ENCODE results near the gene EFHD2.
"Not testable (repeated sequence)": the region's sequence is repeated elsewhere in the genome, so short reads cannot be mapped to it uniquely, and the experiment has no call there.

Gene EFHD2

DNA sequence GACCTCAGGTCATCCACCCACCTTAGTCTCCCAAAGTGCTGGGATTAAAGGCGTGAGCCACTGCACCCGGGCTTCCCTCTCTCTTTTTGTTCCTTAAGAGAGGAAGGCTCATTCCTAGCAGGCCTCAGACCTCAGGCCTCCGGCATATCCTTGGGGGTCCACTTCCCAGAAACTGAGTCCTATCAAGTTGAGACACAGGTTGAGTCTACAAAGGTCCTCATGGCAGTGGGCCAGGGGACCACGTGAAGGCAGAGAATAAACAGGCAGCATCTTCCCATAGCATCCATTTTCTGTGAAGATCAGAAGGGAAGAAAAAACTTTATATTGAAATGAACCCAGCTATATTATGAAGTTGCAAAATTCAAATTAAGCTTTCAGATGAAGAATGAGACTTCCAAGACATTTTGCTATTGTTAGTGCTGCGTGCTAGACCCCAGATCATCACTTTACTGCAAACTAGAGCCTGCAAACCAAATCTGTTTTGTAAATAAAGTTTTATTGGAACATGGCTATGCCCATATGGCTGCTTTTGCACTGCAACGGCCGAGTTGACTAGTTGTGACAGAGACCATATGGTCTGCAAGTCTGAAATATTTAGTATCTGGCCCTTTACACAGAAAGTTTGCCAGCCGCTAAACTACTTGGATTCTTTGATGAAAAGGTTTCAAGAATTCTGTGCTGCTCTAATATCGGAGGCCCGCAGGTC, 43.3 kb downstream of the EFHD2 start:
- DNase-seq (ENCODE audit: low spot score): no peak

DNA sequence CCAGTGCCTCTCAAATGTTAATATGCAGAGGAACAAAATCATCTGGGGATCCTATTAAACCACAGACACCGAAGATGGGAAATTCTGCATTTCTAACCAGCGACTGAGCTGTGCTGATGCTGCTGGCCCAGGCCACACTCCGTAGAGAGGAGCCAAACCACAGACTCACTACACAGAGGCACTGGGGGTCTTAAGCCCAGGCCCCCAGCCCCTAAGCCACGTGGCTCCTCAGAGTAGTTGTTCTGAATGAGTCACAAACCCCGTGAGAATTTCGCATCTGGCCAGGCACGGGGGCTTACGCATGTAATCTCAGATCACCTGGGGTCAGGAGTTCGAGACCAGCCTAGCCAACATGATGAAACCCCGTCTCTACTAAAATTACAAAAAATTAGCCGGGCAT, 44.0 kb downstream of the EFHD2 start:
- DNase-seq (ENCODE audit: low spot score): no peak

DNA sequence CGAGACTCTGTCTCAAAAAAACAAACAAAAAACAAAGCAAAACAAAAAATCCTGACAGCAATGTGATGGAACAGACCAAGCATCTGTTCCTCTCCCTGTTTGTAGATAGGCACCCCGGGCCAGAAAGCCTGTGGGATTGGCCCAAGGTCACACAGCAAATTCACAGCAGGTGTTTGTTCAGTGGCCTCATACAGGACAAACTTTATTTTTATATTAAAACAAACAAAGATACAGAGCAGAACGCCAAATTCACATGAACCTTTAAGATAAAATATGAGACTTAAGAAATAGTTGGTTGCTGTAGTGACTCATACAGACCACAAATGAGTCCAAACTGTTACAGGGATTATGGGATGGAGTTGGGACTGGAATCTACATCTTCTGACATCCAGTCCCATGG, 44.6 kb downstream of the EFHD2 start:
- DNase-seq (ENCODE audit: low spot score): no peak

DNA sequence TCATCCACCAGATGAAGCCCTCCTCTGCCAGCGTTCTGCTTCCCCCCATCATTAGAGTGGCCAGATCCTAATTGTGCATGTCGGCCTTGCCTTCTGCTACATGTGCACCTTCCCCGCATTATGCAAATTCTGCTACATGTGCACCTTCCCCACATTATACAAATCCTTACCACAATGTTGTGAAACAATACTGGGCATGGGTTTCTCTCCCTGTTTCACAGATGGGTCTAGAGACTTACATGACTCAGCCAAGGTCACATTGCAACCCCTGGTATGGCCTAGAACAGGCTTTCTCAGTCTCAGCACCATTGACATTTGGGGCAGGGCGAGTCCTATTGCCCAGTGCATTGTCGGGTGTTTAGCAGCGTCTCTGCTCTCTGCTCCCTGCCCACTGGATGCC, 45.8 kb downstream of the EFHD2 start:
- DNase-seq (ENCODE audit: low spot score): no peak

DNA sequence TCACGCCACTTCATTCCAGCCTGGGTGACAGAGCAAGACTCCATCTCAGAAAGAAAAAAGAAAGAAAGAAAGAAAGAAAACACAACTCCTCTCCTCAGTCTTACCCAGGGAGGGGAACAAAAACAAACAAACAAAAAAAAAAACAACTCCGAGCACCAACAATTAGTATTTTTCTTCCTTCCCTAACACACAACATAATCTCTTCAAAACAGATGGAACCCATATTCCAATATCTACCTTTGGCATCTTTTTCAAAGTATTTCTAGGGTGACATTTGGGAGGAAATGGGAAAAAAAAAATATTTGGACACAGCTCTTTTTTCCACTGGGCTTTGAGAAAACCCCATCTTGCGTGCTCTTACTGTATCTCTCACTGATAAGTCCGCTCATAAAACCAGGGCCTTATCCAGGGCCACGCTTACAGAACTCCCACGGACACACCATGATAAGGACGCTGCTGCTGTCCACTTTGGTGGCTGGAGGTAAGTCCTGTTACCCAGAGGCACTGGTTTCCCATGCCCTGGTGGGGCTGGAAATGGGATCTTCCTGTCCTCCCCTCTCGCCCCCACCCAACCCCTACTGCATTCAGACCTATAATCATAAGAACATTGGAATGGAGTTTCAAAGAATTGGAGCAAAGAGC, 46.7 kb downstream of the EFHD2 start, which contains the start of gene CELA2A:
CELA2A (plus strand) TSS at position 420 of the 642 bp plus-strand sequence; CDS start at position 442, 22 bp downstream.
- no peak for DNase-seq (ENCODE audit: low spot score)

DNA sequence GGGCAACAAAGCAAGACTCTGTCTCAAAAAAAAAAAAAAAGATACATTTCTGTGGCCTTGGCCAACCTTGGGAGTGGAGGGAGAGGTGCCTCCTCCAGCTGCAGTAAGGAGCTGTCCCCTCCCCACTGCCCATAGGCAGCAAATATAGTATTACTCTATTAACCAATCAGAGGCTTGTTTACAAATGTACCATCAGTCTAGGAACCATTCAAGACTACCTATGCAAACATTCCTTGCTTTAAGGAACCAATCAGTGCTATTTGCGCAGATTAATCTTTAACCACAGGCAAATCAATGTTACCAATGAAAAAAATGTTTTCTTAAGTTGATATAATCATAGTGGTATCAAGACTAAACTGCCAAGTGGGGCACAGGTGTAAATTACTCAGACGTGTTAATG, 47.9 kb downstream of the EFHD2 start:
- no peak for DNase-seq (ENCODE audit: low spot score)

DNA sequence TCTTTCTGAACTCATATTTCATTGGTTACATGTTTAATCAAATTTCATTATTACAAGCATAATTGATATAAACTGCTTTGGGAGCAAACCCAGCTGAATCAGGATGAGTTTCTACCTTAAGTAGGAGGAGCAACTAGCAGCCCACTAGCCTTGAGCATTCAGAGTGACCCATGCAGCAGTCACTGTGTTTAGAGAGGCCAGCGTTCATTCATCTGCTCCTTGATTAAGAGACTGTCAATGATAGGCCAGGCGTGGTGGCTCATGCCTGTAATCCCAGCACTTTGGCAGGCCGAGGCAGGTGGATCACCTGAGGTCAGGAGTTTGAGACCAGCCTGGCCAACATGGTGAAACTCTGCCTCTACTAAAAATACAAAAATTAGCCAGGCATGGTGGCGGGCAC, 48.7 kb downstream of the EFHD2 start:
- DNase-seq (ENCODE audit: low spot score): not testable (repeated sequence)

DNA sequence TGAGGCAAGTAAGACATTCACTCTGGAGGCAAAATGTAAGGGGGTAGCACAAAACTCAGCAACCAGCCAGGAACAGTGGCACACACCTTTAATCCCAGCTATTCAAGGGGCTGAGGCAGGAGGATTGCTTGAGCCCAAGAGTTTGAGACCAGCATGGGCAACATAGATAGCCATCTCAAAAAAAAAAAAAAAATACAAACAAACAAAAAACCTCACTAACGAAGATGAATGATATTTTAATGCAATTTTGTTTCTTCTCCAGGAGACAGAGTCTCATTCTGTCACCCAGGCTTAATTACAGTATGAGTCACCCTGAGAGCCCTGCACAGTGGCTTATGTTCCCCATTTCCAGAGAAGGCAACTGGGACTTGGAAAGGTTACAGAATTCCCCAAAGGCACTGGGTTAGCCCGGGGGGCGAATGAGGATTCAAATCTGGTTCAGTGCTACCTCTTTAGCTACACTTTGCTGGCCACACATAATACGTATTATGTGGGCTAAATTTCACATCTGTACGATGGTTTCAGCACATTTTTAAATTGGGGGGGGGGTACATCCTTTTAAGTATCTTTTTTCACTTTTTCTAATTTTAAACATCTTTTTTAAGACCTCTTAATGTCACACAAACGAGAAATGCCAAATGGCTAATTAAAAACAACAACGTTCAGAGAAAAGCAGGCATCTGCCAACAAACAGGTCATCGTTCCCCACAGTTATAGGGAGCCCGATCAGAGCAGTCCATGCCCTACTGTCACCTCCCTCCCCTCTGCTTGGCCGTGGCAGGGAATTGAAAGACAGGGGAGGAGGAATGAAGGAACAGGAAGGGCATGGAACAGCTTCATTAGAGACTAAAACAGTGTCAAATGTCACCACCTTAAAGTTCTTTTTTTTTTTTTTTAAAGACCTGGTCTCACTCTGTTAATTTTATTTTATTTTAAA, 50.4 kb downstream of the EFHD2 start:
- no peak for DNase-seq (ENCODE audit: low spot score)

DNA sequence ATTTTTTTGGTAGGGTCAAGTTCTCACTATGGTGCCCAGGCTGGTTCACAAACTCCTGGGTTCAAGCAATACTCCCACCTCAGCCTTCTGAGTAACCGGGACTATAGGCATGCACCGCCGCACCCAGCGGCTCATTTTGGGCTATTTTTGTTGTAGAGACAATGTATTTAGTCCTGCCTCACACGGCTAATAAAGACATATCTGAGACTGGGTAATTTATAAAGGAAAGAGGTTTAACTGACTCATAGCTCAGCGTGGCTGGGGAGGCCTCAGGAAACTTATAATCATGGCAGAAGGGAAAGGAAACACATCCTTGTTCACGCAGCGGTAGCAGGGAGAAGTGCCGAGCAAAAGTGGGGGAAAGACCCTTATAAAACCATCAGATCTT, 51.0 kb downstream of the EFHD2 start:
- no peak for DNase-seq (ENCODE audit: low spot score)

DNA sequence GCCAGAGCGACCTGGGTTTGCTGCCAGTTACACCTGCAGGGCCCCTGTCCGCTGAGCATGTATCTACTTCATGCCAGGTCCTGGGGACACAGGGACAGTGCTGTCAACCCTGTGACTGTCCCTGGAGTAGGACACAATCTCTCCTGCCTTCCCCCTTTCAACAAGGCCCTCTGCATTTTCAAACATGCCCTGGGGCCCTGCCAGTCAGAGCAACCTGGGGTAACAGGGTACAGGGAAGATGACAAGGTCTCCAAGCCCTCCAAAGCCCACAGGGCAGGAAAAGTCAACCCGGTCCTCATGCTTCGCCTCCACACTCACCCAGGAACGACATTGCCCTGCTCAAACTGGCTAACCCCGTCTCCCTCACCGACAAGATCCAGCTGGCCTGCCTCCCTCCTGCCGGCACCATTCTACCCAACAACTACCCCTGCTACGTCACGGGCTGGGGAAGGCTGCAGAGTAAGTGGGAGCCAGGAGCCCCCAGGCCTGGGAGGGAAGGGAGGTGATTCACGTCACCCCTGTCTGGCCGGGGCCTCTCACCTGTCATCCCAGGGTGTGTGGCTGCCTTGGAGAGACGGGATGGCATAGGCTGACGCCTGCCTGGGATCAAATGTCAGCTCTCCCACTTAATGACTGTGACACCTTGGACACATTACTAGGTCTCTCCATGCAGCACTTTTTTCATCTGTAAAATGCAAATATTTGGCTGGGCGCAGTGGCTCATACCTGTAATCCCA, 53.5 kb downstream of the EFHD2 start:
- not testable (repeated sequence) for DNase-seq (ENCODE audit: low spot score)

DNA sequence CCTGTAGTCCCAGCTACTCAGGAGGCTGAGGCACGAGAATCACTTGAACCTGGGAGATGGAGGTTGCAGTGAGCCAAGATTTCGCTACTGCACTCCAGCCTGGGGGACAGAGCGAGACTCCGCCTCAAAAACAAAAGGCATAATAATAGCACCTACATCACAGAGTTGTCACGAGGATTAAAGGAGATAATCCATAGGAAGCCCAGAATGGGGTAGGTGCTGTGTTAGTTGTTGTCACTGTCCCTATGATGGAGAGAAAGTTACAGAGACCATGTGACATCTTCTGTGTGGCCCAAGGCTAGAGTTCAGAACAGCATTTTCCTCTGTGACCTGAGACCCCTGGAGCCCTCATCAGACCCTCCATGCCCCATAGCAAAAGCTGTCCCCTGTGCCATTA, 54.2 kb downstream of the EFHD2 start:
- DNase-seq (ENCODE audit: low spot score): not testable (repeated sequence)

DNA sequence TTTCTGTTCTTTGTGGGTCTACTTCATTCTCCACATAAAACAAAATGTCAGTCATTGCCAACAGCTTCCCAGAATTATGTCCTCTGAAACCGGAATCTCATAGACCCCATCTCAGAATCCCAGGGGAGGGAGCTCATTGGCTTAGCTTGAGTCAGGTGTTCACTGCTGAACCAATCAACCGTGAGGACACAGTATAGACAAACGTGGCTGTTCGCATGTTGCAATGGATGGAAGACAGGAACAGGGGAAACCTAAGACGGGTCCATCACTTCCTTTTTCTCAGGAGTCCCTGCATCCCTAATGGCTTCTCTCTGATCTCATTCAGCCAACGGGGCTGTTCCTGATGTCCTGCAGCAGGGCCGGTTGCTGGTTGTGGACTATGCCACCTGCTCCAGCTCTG, 56.0 kb downstream of the EFHD2 start:
- no peak for DNase-seq (ENCODE audit: low spot score)

DNA sequence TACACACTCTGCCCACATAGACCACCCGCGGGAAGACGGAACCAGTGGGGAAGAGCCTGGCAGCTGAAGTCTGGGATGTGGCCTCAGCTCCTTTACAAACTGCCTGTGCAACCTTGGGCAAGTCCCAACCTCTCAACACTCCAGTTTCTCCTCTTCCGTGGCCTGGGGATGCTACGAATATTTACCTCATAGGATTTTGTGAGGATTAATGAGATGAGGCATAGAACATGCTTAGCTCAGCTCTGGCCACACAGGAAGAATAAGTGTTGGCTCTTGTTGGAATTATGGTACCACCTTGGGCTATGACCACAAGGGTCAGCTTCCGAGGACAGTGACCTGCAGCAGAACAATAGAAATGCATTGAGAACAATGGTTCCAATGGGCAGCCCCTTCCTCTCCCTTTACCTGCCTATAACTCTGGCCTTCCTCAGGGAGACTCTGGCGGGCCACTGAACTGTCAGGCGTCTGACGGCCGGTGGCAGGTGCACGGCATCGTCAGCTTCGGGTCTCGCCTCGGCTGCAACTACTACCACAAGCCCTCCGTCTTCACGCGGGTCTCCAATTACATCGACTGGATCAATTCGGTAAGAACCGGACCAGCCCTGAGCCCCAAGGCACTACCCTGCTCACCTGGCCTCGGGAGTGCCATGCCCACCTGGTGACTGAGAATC, 57.4 kb downstream of the EFHD2 start:
- DNase-seq (ENCODE audit: low spot score): not testable (repeated sequence)

DNA sequence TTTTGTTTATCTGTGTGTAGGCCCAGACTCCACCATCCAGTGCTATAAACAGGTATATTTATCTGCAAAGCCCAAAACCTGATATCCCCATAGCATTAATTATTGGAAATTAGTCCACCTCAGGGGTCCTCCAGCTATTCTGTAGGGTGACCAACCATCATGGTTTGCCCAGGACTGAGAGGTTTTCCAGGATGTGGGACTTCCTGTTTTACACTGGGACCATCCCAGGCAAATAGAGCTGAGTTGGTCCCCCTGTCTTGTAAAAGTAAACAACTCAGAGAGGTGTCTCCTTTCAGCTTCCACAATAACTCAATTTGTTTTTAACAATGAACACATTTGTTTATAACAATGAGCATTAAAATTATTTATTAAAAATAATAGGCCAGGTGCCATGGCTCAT, 58.5 kb downstream of the EFHD2 start:
- DNase-seq (ENCODE audit: low spot score): no peak

DNA sequence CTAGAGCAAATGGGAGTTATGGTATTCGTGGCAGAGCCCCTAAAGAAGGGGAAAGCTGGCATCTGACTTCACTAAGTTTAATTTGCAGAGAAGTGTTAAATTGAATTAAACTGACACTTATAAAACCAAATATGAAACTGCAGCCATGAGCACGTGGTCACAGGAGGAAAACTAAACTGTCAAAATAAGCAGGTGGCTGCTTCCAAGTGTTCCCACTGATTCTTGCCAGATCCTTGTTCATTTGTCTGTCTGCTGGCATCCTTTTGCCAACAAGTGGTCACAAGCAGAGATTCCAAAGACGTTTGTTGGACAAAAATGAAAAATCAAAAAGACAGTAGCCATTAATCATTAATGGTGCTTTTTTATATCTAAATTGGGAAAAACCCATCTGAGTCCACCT, 59.7 kb downstream of the EFHD2 start:
- DNase-seq (ENCODE audit: low spot score): no peak

DNA sequence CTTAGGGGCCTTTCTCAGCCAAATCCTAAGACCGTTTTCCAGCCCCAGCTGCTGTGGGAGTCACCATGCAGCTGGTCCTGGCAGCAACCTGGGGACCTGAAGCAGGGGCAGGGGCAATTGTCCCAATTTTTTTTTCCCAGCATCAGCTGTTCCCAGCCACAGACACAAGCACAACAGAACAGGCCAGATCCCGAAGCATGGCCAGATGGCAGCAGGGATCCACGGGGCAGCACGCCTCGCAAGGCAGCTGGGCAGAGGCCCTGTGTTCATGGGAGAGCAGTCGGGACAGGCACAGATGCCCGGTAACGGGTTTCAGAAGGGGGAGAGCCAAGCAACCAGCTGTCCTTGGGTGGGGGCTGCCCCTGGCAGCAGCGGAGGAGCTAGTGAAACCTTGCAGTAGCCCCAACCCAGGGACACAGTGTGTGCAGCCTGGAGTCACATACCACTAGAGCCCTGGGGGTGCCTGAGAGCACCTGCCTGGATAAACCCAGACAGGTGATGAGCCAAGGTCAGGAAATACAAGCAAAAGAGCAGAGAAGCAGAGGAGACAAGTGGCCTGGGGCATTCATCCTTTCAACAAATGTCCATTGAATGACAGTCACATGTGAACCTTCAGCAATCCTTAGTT, 60.2 kb downstream of the EFHD2 start:
- DNase-seq (ENCODE audit: low spot score): not testable (repeated sequence)

DNA sequence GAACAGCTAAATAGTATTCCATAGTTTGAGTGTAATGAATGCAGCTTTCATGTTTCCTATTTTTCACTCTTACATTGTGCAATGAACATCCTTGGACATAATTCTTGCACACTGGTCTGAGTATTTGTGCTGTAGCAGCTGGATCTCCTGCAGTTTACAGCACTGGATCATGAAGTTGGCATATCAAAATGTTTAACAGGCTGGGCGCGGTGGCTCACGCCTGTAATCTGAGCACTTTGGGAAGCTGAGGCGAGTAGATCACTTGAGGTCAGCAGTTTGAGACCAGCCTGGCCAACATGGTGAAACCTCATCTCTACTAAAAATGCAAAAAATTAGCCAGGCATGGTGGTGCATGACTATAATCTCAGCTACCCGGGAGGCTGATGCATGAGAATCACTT, 61.4 kb downstream of the EFHD2 start:
- DNase-seq (ENCODE audit: low spot score): not testable (repeated sequence)

DNA sequence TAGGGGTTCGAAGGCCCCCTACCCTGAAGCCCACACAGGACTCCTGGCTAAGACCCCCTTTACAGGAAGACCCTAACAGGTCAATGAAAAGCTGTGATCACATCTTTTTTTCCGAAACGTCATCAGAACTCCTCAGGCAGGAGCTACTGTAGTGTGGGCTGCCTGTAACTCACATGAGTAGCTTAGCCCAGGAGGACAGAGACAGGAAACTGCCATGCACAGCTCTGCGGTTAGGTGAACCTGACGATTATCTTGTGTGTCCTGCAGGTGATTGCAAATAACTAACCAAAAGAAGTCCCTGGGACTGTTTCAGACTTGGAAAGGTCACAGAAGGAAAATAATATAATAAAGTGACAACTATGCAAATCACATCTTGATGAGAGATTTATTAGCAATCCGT, 62.0 kb downstream of the EFHD2 start:
- not testable (repeated sequence) for DNase-seq (ENCODE audit: low spot score)

DNA sequence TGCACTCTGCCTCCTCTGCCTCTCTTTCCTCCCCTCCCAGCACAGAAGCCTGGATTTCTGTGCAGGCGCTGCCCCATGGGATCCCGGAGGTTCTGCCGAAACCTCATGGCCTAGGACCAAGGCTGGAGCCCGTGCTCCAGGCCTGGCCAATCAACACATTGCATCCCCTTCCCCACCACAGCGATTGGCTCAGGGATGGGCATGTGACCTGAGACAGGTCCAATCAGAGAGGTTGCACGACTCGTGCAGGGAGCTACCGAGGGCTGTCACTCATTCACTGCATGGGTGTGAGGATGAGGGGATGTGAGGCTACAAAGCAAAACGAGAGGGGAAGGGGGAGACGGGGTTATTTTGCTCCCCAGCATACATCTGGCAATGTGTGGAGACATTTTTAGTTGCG, 62.9 kb downstream of the EFHD2 start:
- no peak for DNase-seq (ENCODE audit: low spot score)

DNA sequence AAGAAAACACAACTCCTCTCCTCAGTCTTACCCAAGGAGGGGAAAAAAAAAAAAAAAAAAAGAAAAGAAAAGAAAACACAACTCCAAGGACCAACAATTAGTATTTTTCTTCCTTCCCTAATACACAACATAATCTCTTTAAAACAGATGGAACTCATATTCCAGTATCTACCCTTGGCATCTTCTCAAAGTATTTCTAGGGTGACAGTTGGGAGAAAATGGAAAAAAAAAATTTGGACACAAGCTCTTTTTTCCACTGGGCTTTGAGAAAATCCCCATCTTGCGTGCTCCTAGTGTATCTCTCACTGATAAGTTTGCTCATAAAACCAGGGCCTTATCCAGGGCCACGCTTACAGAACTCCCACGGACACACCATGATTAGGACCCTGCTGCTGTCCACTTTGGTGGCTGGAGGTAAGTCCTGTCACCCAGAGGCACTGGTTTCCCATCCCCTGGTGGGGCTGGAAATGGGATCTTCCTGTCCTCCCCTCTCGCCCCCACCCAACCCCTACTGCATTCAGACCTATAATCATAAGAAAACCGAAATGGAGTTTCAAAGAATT, 66.1 kb downstream of the EFHD2 start, which contains the start of gene CELA2B:
CELA2B (plus strand) TSS at position 353 of the 563 bp plus-strand sequence; CDS start at position 375, 22 bp downstream.
- DNase-seq (ENCODE audit: low spot score): no peak
